ENCODE measurements around the gene MAP1LC3A. TPM values are rescaled to one million over a fixed set of nuclear protein-coding genes. Genes with fewer than 3 reads are reported as not detected.
A peak's percentile ranks its signal among the peaks of the same experiment; 100 is the strongest.

The MAP1LC3A gene
- total RNA-seq, 1 donor from 2014 or later: 120 TPM

DNA sequence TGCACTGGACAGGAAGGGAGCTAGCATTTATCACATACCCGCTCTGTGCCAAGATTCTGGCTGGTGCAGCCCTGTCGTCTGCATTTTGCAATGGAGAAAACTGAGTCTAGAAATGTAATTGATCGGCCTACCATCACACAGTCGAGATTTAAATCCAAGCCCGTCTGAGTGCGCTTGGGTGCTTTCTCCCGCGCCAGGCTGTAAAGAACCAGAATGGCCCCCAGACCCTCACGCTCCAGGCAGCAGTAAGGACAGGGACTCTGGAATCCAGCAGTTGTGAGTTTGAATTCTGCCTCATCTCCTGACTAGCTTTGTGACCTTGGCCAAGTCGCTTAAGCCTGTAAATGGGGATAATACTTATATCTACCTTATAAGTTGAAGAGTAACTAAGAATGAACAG is 31.5 kb upstream of the MAP1LC3A start:
- no peaks in the 10 kb centered on the region for H3K27me3 Mint-ChIP-seq (ENCODE audit: low read depth)
- peaks cover 35% of the 10 kb centered on the region for H3K36me3 Mint-ChIP-seq (ENCODE audit: low read depth)
- H3K9me3 Mint-ChIP-seq (ENCODE audit: low read depth): no peaks in the 10 kb centered on the region
- H3K27ac Mint-ChIP-seq (ENCODE audit: unreplicated experiment): peak overlapping the region; percentile 99
- no peak for DNase-seq (ENCODE audit: low spot score)
- H3K4me1 Mint-ChIP-seq (ENCODE audit: low read depth): peaks cover 65% of the 10 kb centered on the region
- H3K4me3 Mint-ChIP-seq (ENCODE audit: unreplicated experiment): no peak overlapping the region
- TF ChIP-seq, protein P1, sequence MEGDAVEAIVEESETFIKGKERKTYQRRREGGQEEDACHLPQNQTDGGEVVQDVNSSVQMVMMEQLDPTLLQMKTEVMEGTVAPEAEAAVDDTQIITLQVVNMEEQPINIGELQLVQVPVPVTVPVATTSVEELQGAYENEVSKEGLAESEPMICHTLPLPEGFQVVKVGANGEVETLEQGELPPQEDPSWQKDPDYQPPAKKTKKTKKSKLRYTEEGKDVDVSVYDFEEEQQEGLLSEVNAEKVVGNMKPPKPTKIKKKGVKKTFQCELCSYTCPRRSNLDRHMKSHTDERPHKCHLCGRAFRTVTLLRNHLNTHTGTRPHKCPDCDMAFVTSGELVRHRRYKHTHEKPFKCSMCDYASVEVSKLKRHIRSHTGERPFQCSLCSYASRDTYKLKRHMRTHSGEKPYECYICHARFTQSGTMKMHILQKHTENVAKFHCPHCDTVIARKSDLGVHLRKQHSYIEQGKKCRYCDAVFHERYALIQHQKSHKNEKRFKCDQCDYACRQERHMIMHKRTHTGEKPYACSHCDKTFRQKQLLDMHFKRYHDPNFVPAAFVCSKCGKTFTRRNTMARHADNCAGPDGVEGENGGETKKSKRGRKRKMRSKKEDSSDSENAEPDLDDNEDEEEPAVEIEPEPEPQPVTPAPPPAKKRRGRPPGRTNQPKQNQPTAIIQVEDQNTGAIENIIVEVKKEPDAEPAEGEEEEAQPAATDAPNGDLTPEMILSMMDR (IDR thresholded peaks at IDR 0.05): no peak

DNA sequence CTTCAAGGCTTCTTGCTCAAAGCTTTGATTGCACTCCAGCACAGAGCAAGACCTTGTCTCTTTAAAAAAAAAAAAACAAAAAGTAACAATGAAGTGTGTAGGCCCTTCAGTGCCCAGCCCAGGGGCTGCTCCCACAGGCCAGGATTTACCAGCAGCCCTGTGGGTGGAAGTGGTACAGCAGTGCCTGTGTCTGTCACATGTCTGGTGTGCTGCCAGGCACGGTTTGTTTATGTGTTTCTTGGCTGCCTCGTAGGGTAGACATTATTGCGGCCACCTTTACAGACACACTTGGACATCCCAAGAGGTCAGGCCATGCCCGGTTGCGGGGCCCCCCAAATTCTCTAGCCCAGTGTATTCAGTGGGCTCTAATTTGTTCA is 29.6 kb upstream of the MAP1LC3A start:
- H3K4me3 Mint-ChIP-seq (ENCODE audit: unreplicated experiment): no peak overlapping the region
- H3K9me3 Mint-ChIP-seq (ENCODE audit: low read depth): no peaks in the 10 kb centered on the region
- peaks cover 49% of the 10 kb centered on the region for H3K4me1 Mint-ChIP-seq (ENCODE audit: low read depth)
- H3K36me3 Mint-ChIP-seq (ENCODE audit: low read depth): peaks cover 37% of the 10 kb centered on the region
- H3K27ac Mint-ChIP-seq (ENCODE audit: unreplicated experiment): peak overlapping the region; percentile 36
- DNase-seq (ENCODE audit: low spot score): no peak
- TF ChIP-seq, protein P1 (IDR thresholded peaks at IDR 0.05): no peak
- H3K27me3 Mint-ChIP-seq (ENCODE audit: low read depth): no peaks in the 10 kb centered on the region

DNA sequence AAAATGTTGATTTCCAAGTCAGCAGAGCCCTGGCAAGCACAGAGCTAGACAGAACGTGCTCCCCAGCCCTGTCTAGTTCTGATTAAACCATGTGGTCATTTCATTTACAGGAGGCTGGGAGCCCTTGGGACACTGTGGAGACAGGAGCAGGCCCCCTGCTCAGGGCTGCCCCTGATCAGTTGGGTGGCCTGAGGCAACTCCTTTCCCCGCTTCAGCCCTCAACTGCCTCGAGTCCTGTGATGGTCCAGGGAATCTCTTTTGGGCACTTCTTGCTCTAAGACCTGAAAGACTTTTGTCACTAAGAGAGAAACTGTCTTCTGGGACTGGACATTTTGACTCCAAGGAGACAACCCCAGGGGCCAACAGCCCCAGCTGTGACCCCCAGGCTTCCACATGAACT is 28.8 kb upstream of the MAP1LC3A start:
- no peaks in the 10 kb centered on the region for H3K9me3 Mint-ChIP-seq (ENCODE audit: low read depth)
- DNase-seq (ENCODE audit: low spot score): no peak
- peaks cover 41% of the 10 kb centered on the region for H3K4me1 Mint-ChIP-seq (ENCODE audit: low read depth)
- peaks cover 44% of the 10 kb centered on the region for H3K36me3 Mint-ChIP-seq (ENCODE audit: low read depth)
- H3K4me3 Mint-ChIP-seq (ENCODE audit: unreplicated experiment): no peak overlapping the region
- TF ChIP-seq, protein P1 (IDR thresholded peaks at IDR 0.05): no peak
- H3K27ac Mint-ChIP-seq (ENCODE audit: unreplicated experiment): no peak overlapping the region
- H3K27me3 Mint-ChIP-seq (ENCODE audit: low read depth): no peaks in the 10 kb centered on the region

DNA sequence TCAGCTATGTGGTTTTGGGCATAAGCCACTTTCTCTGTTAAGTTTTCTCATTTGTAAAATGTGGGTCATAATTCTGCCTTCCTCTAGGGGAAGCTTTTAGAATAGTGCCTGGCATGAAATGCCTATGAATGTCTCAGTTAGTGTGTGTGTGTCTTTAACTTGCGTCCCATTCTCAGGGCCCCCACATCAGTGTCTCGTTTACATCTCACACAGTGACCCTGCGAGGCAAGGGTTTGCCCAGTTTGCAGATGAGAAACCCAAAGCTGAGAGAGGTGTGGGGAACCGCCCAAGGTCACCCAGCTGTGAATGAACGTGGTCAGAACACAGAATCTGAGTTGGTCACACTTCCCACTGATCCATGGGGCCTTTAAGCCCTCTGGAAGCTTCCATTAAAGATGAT is 28.2 kb upstream of the MAP1LC3A start:
- DNase-seq (ENCODE audit: low spot score): no peak
- TF ChIP-seq, protein P1 (IDR thresholded peaks at IDR 0.05): no peak
- Mint-ChIP-seq H3K4me1 (ENCODE audit: low read depth) (peaks cover 35% of the 10 kb centered on the region), H3K36me3 (ENCODE audit: low read depth) (peaks cover 50% of the 10 kb centered on the region), H3K27ac (ENCODE audit: unreplicated experiment) (peak overlapping the region; percentile 12), H3K4me3 (ENCODE audit: unreplicated experiment) (no peak overlapping the region), H3K9me3 (ENCODE audit: low read depth) (no peaks in the 10 kb centered on the region), H3K27me3 (ENCODE audit: low read depth) (no peaks in the 10 kb centered on the region)

DNA sequence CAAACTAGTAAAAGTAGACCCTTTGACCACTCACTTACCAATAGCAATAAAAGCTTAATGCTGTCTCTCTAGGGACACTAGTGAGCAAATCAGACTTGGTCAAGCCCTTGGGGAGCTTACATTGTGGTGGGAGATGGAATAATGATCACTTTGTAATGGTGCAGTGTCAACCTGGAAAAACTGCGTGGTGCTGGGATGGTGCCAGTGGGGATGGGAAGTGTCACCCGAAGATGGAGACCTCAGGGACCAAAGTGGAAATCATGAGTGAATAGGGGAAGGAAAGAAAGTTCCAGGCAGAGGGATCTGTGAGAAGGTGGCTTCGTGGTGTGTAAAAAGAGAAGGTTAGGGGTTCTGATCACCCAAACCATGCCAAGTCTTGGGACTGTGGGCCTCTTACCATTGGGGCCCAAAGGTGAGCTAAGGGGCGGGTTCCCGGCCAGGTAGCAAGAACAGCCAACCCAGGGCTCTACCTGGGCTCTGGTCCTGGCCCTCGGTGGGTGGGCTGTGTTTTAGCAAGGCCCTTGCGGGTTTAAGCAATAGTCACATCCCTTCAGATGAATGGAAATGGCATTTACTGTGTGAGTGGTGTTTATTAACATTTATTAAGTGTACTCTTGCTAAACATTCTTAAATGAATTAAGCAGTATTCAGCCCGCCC is 26.8 kb upstream of the MAP1LC3A start:
- no peaks in the 10 kb centered on the region for H3K9me3 Mint-ChIP-seq (ENCODE audit: low read depth)
- TF ChIP-seq, protein P1 (IDR thresholded peaks at IDR 0.05): no peak
- peaks cover 54% of the 10 kb centered on the region for H3K36me3 Mint-ChIP-seq (ENCODE audit: low read depth)
- peaks cover 24% of the 10 kb centered on the region for H3K4me1 Mint-ChIP-seq (ENCODE audit: low read depth)
- no peak overlapping the region for H3K27ac Mint-ChIP-seq (ENCODE audit: unreplicated experiment)
- H3K27me3 Mint-ChIP-seq (ENCODE audit: low read depth): no peaks in the 10 kb centered on the region
- no peak for DNase-seq (ENCODE audit: low spot score)
- H3K4me3 Mint-ChIP-seq (ENCODE audit: unreplicated experiment): no peak overlapping the region
